Activated T-helper 17 cell treated with anti-CD3 and anti-CD28 coated beads, Interleukin-2, amount 50 U/mL, for 72 hours (primary cell): Measurements from ENCODE around the gene POLR1D. TPM values are rescaled to one million over a fixed set of nuclear protein-coding genes. Genes with fewer than 3 reads are reported as not detected.
"Not testable (repeated sequence)": the region's sequence is repeated elsewhere in the genome, so short reads cannot be mapped to it uniquely, and the experiment has no call there.

ENCODE experiments used
- ATAC-seq: fragments of 150-1000 bp; cut with Tn5 transposase; replicated peaks from 2 replicates; pipeline ENCODE4 v1.10.0; 2021; ENCODE audit warnings: mild to moderate bottlenecking, moderate library complexity
- H3K27ac Mint-ChIP-seq: one replicate; pipeline ENCODE4 v1.8.0; 2022; ENCODE audit warnings: mixed read lengths
- H3K27me3 Mint-ChIP-seq: one replicate; pipeline ENCODE4 v1.8.0; 2022; ENCODE audit warnings: mixed read lengths
- H3K36me3 Mint-ChIP-seq: one replicate; pipeline ENCODE4 v1.8.0; 2022; ENCODE audit warnings: low read depth, mild to moderate bottlenecking, mixed read lengths
- H3K4me1 Mint-ChIP-seq: one replicate; pipeline ENCODE4 v1.8.0; 2022; ENCODE audit warnings: mixed read lengths
- H3K4me3 Mint-ChIP-seq: one replicate; pipeline ENCODE4 v1.8.0; 2022; ENCODE audit warnings: mild to moderate bottlenecking, mixed read lengths
- H3K9me3 Mint-ChIP-seq: one replicate; pipeline ENCODE4 v1.8.0; 2022; ENCODE audit warnings: mixed read lengths
- total RNA-seq, 2 donors: library from RNA; stranded (reverse); gene quantifications; one replicate each; pipeline ENCODE4 v1.2.3, GENCODE V29; 2022

The POLR1D gene
- total RNA-seq, 2 donors from 2014 or later, result 128 to 138 TPM

GRCh38 chr13:27624071-27624470 lies 2.4 kb downstream of the POLR1D start:
- Mint-ChIP-seq H3K4me3 (peak overlapping the region; percentile 87), H3K4me1 (peaks cover 55% of the 10 kb centered on the region), H3K27ac (no peak overlapping the region), H3K36me3 (peaks cover 77% of the 10 kb centered on the region), H3K9me3 (no peaks in the 10 kb centered on the region), H3K27me3 (no peaks in the 10 kb centered on the region)
- no peak for ATAC-seq

DNA sequence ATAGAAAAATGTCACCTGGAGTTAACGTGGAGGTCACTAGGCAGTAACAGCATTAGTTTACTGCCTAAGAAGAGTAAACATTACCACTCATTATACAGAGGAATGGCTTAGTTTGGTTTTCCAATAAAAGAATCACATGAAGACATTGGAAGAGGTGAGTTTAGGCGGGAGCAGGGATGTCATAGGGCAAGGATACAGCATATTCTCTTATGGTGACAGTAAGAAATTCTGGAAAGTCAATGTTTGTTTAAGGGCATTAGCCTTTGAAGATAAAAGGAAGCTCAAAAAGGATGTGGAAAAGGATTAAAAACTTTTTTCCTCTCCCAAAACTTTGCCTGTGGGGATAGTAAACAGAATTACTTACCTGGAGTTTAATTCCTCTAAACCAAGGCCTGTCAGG lies 4.1 kb downstream of the POLR1D start:
- Mint-ChIP-seq H3K9me3 (no peaks in the 10 kb centered on the region), H3K36me3 (peaks cover 80% of the 10 kb centered on the region), H3K4me1 (peaks cover 49% of the 10 kb centered on the region), H3K27ac (no peak overlapping the region), H3K27me3 (no peaks in the 10 kb centered on the region), H3K4me3 (no peak overlapping the region)
- no peak for ATAC-seq

DNA sequence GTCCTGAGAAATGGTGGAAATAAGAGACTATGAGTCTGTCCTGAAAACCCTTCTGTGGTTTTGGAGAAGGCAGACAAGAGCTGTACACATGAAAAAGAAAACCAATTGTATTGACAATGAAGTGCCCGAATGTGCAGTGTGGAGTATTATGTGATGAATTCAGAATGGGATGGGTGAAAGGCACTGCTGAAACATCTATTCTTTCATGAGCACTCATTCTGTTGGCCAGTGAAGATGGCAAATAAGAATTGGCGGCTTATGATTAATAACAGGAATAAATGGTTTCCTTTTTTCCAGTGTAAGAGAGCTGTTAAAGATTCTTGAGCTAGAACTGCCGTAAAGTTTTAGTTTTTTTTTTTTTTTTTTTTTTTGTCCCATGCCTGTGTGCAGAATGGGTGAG lies 5.7 kb downstream of the POLR1D start:
- peaks cover 60% of the 10 kb centered on the region for H3K4me1 Mint-ChIP-seq
- peak; percentile 70 for ATAC-seq

GRCh38 chr13:27628081-27628480 lies 6.4 kb downstream of the POLR1D start:
- Mint-ChIP-seq H3K27ac (peak overlapping the region; percentile 55), H3K36me3 (peaks cover 83% of the 10 kb centered on the region), H3K27me3 (no peaks in the 10 kb centered on the region)

More for the DNA sequence above, 5.7 kb downstream of the POLR1D start:
- Mint-ChIP-seq H3K9me3 (no peaks in the 10 kb centered on the region), H3K27me3 (no peaks in the 10 kb centered on the region), H3K27ac (peak overlapping the region; percentile 55), H3K4me3 (peak overlapping the region; percentile 14), H3K36me3 (peaks cover 83% of the 10 kb centered on the region)

GRCh38 chr13:27628766-27629165 lies 7.1 kb downstream of the POLR1D start:
- H3K36me3 Mint-ChIP-seq, result peaks cover 83% of the 10 kb centered on the region
- not testable (repeated sequence) for H3K27me3 Mint-ChIP-seq

More at GRCh38 chr13:27628081-27628480, 6.4 kb downstream of the POLR1D start:
- Mint-ChIP-seq H3K4me3 (no peak overlapping the region), H3K4me1 (peaks cover 59% of the 10 kb centered on the region), H3K9me3 (no peaks in the 10 kb centered on the region)
- no peak for ATAC-seq

GRCh38 chr13:27631156-27631555 lies 9.5 kb downstream of the POLR1D start:
- no peaks in the 10 kb centered on the region for H3K9me3 Mint-ChIP-seq
- no peak overlapping the region for H3K27ac Mint-ChIP-seq
- H3K4me3 Mint-ChIP-seq, result no peak overlapping the region
- peak; percentile 41 for ATAC-seq
- H3K4me1 Mint-ChIP-seq, result peaks cover 33% of the 10 kb centered on the region
- H3K36me3 Mint-ChIP-seq, result peaks cover 63% of the 10 kb centered on the region
- H3K27me3 Mint-ChIP-seq, result no peaks in the 10 kb centered on the region

More at GRCh38 chr13:27628766-27629165, 7.1 kb downstream of the POLR1D start:
- peaks cover 54% of the 10 kb centered on the region for H3K4me1 Mint-ChIP-seq
- not testable (repeated sequence) for ATAC-seq, H3K9me3 Mint-ChIP-seq, H3K27ac Mint-ChIP-seq, H3K4me3 Mint-ChIP-seq

DNA sequence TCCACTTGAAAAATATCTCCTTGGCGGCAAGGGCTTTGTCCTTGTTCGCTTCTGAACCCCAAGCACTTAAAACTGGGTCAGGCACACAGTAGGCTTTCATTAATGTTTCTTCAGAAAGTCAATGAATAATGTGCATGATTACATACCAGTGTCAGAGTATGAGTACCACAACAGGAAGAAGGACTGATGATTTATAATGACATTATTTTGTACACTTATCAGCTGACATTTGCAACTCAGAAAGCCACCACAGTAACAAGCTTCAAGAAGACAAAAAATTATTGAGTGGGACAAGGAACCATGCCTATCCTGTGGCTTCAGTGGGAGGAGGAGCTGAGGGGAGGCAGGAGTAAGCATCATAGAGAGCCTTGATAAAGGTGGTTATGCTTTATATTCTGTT lies 10.0 kb downstream of the POLR1D start:
- Mint-ChIP-seq H3K9me3 (no peaks in the 10 kb centered on the region), H3K27me3 (no peaks in the 10 kb centered on the region), H3K36me3 (peaks cover 59% of the 10 kb centered on the region), H3K4me1 (peaks cover 30% of the 10 kb centered on the region), H3K27ac (no peak overlapping the region), H3K4me3 (no peak overlapping the region)
- peak; percentile 72 for ATAC-seq

DNA sequence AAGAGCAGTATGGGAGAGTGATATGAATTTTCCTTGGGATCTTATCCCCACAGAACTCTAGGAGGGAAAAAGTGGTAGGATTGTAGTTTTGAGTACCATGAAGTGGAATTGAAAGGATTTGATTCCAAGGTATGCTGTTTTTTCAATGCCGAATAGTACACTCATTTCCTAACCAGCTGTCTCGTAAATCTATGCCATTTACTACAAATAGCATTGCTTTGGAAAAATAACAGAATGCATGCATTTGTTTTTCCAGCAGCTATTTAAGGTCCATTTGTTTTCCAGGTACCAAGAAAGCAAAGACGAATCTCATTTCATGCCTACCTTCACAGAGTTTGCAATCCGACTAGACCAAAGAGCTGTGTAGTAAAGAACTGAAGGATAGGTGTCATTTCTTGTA lies 10.5 kb downstream of the POLR1D start:
- ATAC-seq, result no peak
- no peak overlapping the region for H3K4me3 Mint-ChIP-seq
- H3K4me1 Mint-ChIP-seq, result peaks cover 30% of the 10 kb centered on the region
- peaks cover 54% of the 10 kb centered on the region for H3K36me3 Mint-ChIP-seq
- H3K27me3 Mint-ChIP-seq, result no peaks in the 10 kb centered on the region
- H3K9me3 Mint-ChIP-seq, result no peaks in the 10 kb centered on the region
- H3K27ac Mint-ChIP-seq, result no peak overlapping the region

DNA sequence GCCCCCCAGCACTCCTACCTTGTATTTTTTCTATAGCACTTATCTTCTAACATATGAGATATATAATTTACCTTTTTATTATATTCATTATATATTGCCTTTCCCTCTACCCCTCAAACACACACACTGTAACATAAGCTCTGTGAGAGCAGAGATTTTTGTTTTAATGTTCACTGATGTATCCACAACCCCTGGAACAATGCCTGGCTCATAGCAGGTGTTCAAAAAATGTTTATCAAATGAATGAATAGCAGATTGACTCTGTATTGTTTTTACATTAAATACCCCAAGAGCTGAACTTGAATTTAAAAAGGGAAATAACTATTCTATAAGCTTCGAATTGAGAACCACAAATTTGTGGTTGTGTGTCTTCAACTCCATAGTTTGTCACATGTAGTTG lies 11.0 kb downstream of the POLR1D start:
- no peaks in the 10 kb centered on the region for H3K27me3 Mint-ChIP-seq
- no peak for ATAC-seq
- peaks cover 50% of the 10 kb centered on the region for H3K36me3 Mint-ChIP-seq
- H3K4me1 Mint-ChIP-seq, result peaks cover 26% of the 10 kb centered on the region
- no peak overlapping the region for H3K27ac Mint-ChIP-seq
- H3K4me3 Mint-ChIP-seq, result no peak overlapping the region
- H3K9me3 Mint-ChIP-seq, result no peaks in the 10 kb centered on the region

- Mint-ChIP-seq H3K27me3 (no peaks in the 10 kb centered on the region), H3K4me3 (no peak overlapping the region), H3K9me3 (no peaks in the 10 kb centered on the region), H3K4me1 (peaks cover 27% of the 10 kb centered on the region), H3K36me3 (peaks cover 34% of the 10 kb centered on the region), H3K27ac (no peak overlapping the region)
- no peak for ATAC-seq
These were observed 12.5 kb downstream of the POLR1D start for GRCh38 chr13:27634231-27634630.

DNA sequence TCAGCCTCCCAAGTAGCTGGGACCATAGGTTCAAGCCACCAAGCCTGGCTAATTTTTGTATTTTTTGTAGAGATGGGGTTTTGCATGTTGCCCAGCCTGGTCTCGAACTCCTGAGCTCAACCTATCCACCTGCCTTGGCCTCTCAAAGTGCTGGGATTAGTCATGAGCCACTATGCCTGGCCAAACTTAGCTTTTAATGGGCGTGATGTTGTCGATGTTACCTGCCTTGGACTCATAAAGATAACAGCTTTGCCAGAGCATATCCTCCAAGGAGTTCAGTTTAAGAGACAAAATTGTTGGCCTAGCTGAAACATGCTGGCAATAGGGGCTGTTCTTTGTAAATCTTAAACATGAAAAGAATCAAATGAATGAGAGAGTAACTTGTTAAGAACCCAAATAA lies 13.1 kb downstream of the POLR1D start:
- H3K27me3 Mint-ChIP-seq, result no peaks in the 10 kb centered on the region
- no peak for ATAC-seq
- no peak overlapping the region for H3K4me3 Mint-ChIP-seq
- peaks cover 30% of the 10 kb centered on the region for H3K4me1 Mint-ChIP-seq
- H3K9me3 Mint-ChIP-seq, result no peaks in the 10 kb centered on the region
- no peak overlapping the region for H3K27ac Mint-ChIP-seq
- peaks cover 33% of the 10 kb centered on the region for H3K36me3 Mint-ChIP-seq

DNA sequence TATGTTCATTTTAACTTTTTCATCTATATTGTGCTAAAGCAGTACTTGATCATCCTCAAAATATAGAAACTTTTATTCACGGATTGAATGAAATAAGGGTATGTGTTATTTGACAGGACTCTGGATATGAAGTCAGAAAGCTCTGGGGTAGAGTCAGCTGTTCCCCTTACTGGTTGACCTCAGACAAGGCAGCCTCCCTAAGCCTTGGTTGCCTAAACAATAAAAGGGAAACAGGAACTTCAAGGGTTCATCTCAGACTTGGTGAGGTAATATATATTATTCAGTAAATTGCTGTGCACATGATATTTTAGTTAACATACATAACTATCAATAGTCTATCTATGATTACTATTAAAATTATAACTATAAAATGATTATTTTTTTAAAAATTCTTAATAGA lies 13.6 kb downstream of the POLR1D start:
- Mint-ChIP-seq H3K27ac (no peak overlapping the region), H3K9me3 (no peaks in the 10 kb centered on the region), H3K4me1 (peaks cover 32% of the 10 kb centered on the region), H3K27me3 (no peaks in the 10 kb centered on the region), H3K4me3 (no peak overlapping the region), H3K36me3 (peaks cover 33% of the 10 kb centered on the region)
- ATAC-seq, result no peak

DNA sequence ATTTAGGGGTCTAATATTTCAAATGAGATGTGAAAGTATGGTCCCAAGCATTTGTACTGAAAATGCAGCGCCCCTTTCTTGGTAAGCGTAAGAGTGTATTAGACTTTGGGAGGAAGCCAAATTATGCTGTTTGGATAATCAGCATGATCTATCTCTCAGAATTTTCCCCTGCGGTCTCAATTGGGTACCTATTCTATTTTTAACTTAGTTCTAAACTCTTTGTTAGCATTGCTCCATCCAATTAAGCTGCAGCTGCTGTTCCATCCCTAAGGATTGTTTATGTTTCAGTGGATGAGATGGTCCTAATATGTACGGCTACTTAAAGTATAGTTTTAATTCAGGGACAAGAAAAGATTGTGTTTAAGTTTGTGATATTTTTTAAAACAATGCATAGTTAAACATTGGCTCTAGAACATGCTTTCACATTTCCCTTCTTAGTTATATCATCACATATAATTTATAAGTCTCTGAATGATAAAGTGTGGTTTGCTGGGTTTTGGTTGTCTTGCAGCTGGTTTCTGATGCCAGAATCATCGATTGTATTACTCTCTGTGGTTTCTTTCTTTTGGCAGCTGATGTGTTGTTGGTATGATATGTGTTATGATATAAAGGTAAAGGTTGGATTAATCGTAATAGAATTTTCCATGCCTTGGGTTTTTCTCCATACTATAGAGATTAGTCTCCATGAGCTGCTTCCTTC lies 15.0 kb downstream of the POLR1D start:
- H3K9me3 Mint-ChIP-seq, result no peaks in the 10 kb centered on the region
- no peak overlapping the region for H3K4me3 Mint-ChIP-seq
- peak overlapping the region; percentile 20 for H3K27ac Mint-ChIP-seq
- H3K4me1 Mint-ChIP-seq, result peaks cover 28% of the 10 kb centered on the region
- H3K27me3 Mint-ChIP-seq, result no peaks in the 10 kb centered on the region
- peak; percentile 18 for ATAC-seq
- H3K36me3 Mint-ChIP-seq, result peaks cover 25% of the 10 kb centered on the region

DNA sequence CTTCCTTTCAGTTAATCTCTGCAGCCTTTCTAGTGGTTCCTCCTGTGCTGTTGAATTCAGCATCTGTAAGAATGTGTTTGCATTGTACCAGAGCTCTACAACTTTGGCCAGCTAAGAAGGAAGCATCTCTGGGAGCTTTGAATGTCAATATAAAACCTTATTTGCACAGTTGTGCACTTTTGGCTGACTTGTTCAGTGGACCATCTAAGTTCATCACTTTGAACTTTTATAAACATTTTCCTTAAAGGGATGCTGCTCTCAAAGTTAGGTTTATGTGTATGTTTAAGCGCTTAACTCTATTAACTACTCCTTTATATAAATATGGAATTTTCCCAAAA lies 15.6 kb downstream of the POLR1D start:
- ATAC-seq, result no peak
- H3K9me3 Mint-ChIP-seq, result no peaks in the 10 kb centered on the region
- no peaks in the 10 kb centered on the region for H3K27me3 Mint-ChIP-seq
- no peak overlapping the region for H3K4me3 Mint-ChIP-seq
- peak overlapping the region; percentile 20 for H3K27ac Mint-ChIP-seq
- peaks cover 22% of the 10 kb centered on the region for H3K4me1 Mint-ChIP-seq
- H3K36me3 Mint-ChIP-seq, result peaks cover 19% of the 10 kb centered on the region

- Mint-ChIP-seq H3K4me1 (peaks cover 17% of the 10 kb centered on the region), H3K36me3 (peaks cover 14% of the 10 kb centered on the region), H3K9me3 (no peaks in the 10 kb centered on the region), H3K27me3 (no peaks in the 10 kb centered on the region), H3K27ac (no peak overlapping the region), H3K4me3 (no peak overlapping the region)
- no peak for ATAC-seq
These were observed 16.3 kb downstream of the POLR1D start for GRCh38 chr13:27638001-27638400.

GRCh38 chr13:27638521-27638920 lies 16.8 kb downstream of the POLR1D start:
- Mint-ChIP-seq H3K36me3 (peaks cover 14% of the 10 kb centered on the region), H3K4me1 (peaks cover 20% of the 10 kb centered on the region), H3K27me3 (no peaks in the 10 kb centered on the region), H3K9me3 (no peaks in the 10 kb centered on the region), H3K4me3 (no peak overlapping the region), H3K27ac (no peak overlapping the region)
- ATAC-seq, result no peak
